ENCODE data around the gene LSM3. TPM values are rescaled to one million over a fixed set of nuclear protein-coding genes. Genes with fewer than 3 reads are reported as not detected.

Gene LSM3
- total and polyA plus RNA-seq, 9 donors = 10.5 to 13.8 (median 13.1) TPM

DNA sequence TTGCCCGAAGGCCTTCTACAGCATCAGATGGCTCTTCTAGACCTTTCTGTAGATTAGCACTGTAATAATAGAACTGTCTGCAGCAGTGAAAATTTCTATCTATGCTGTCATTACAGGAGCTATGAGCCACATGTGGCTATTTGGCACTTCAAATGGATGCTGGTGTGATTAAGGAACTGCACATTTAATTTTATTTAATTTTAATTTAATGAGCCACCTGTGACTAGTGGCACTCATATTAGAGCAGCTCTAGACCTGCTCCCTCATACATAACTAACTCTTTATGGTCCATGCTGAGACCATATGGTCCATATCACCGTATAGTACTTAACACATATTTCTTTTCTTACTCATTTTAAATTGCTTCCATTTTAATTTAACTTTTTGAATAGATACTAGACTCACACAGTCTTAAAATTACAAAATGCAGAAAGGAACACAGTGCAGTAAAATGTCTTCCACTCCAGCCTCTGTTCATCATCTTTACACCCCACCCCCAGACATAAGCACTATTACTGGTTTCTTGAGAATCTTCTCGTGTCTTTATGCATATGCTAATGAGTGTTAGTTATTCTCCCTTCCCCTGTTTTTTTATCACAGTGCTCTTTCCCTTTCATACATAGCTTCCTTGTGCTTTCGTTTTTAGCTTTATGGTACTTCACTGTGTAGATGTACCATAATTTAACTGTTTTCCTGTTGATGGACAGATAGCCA lies 9.6 kb downstream of the LSM3 start:
- peaks cover 13% of the 10 kb centered on the region for H3K36me3 ChIP-seq (ENCODE audit: control insufficient read depth, insufficient read depth, low read length)
- H3K27ac ChIP-seq (ENCODE audit: low read length) = no peak overlapping the region
- WGBS (ENCODE audit: insufficient coverage) = no CpG with 5 or more reads among the region's 4 CpGs
- H3K27me3 ChIP-seq (ENCODE audit: control insufficient read depth, insufficient read depth, low read length) = no peaks in the 10 kb centered on the region
- no peak for DNase-seq
- no peak overlapping the region for H3K4me3 ChIP-seq (ENCODE audit: low read length)
- H3K4me1 ChIP-seq (ENCODE audit: control insufficient read depth, insufficient read depth, low read length) = no peaks in the 10 kb centered on the region
- H3K9me3 ChIP-seq (replicated peaks; ENCODE audit: control insufficient read depth, low read depth, low read length) = no peaks in the 10 kb centered on the region

DNA sequence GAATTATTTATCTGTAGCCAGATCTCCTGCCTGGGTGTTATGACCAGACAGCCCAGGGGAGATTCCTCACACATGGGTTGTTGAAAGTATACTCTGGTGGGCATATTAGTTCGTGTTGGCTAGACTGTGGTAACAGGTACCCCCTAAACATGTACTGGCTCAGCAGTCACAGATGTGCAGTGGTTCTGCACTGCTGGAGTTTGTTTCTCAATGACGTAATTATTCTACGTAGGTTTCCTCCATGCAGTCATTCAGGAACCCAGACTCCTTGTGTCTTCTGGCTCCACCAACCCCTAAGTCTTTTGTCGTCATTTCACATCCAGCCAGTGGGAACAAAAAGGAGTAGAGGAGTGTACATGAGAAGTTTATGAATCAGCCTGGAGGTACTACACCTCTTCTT lies 16.2 kb downstream of the LSM3 start:
- Histone ChIP-seq H3K36me3 (ENCODE audit: control insufficient read depth, insufficient read depth, low read length) (peaks cover 16% of the 10 kb centered on the region), H3K4me1 (ENCODE audit: control insufficient read depth, insufficient read depth, low read length) (peaks cover 4% of the 10 kb centered on the region), H3K27ac (ENCODE audit: low read length) (no peak overlapping the region), H3K9me3 (replicated peaks; ENCODE audit: control insufficient read depth, low read depth, low read length) (no peaks in the 10 kb centered on the region), H3K4me3 (ENCODE audit: low read length) (no peak overlapping the region), H3K27me3 (ENCODE audit: control insufficient read depth, insufficient read depth, low read length) (no peaks in the 10 kb centered on the region)
- 60% methylated on average over 1 of the region's 4 CpGs for WGBS (ENCODE audit: insufficient coverage)
- DNase-seq = no peak

DNA sequence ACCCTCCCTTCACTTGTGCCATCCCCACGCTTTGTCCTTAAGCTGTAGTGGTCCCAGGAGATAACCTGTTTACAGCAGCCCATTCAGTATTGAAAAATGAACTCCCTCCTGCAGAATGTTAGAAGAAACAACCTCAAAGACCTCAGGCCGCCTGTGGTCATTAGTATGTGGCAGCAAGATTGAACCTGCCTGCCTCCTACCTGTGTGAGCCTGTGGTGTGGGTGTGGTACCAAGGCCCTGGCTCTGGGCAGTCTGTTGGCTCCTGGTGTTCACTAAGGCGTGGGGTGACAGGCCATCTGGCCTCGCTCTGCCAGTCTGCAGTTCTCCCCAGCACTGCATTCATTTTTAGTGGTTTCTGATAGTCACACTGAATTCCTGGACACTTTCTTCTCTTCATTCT lies 21.0 kb downstream of the LSM3 start:
- no peak overlapping the region for H3K27ac ChIP-seq (ENCODE audit: low read length)
- H3K36me3 ChIP-seq (ENCODE audit: control insufficient read depth, insufficient read depth, low read length) = peaks cover 16% of the 10 kb centered on the region
- no peak overlapping the region for H3K4me3 ChIP-seq (ENCODE audit: low read length)
- 100% methylated on average over 2 of the region's 4 CpGs for WGBS (ENCODE audit: insufficient coverage)
- H3K9me3 ChIP-seq (replicated peaks; ENCODE audit: control insufficient read depth, low read depth, low read length) = no peaks in the 10 kb centered on the region
- H3K27me3 ChIP-seq (ENCODE audit: control insufficient read depth, insufficient read depth, low read length) = no peaks in the 10 kb centered on the region
- DNase-seq = no peak
- H3K4me1 ChIP-seq (ENCODE audit: control insufficient read depth, insufficient read depth, low read length) = peaks cover 8% of the 10 kb centered on the region

DNA sequence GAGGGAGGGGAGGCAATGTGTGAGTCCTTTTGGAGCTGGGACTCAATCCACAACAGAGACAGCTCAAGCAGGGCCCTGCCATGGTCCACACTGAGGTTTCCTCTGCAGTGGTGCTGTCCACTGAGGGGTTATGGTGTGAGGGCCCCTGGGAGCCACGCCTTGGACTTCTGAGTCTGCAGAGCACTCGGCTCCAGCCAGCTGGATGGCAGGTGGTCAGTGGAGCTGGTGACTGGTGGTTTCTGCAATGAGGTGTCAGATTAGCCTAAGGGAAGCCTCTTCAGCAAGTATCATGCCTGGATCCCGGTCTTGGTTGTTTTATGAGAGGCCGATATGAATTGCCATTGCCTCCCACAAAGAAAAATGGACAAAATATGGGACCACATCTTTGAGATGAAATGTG lies 21.7 kb downstream of the LSM3 start:
- DNase-seq = no peak
- WGBS (ENCODE audit: insufficient coverage) = 86% methylated on average over 1 of the region's 4 CpGs
- peaks cover 16% of the 10 kb centered on the region for H3K36me3 ChIP-seq (ENCODE audit: control insufficient read depth, insufficient read depth, low read length)
- no peaks in the 10 kb centered on the region for H3K27me3 ChIP-seq (ENCODE audit: control insufficient read depth, insufficient read depth, low read length)
- H3K4me3 ChIP-seq (ENCODE audit: low read length) = no peak overlapping the region
- H3K9me3 ChIP-seq (replicated peaks; ENCODE audit: control insufficient read depth, low read depth, low read length) = no peaks in the 10 kb centered on the region
- H3K27ac ChIP-seq (ENCODE audit: low read length) = no peak overlapping the region
- H3K4me1 ChIP-seq (ENCODE audit: control insufficient read depth, insufficient read depth, low read length) = peaks cover 11% of the 10 kb centered on the region

DNA sequence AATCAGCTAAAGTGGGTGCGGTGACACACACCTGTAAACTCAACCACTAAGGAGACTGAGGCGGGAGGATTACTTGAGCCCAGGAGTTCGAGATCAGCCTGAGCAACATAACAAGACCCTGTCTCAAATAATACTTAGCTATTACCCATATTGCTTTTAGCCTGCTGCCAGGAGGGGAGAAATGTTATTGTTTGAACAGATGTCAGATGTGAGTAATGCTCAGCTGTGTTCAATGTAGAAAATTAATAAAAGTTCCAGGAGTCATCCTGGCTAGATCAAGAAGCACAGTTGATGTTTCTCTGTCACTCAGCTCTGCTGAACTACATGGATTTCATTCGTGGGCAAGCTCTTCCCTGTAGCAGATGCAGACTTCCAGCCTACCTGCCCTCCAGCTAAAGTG lies 22.2 kb downstream of the LSM3 start:
- peaks cover 16% of the 10 kb centered on the region for H3K36me3 ChIP-seq (ENCODE audit: control insufficient read depth, insufficient read depth, low read length)
- H3K4me3 ChIP-seq (ENCODE audit: low read length) = no peak overlapping the region
- WGBS (ENCODE audit: insufficient coverage) = 71% methylated on average over 1 of the region's 4 CpGs
- H3K4me1 ChIP-seq (ENCODE audit: control insufficient read depth, insufficient read depth, low read length) = peaks cover 9% of the 10 kb centered on the region
- no peaks in the 10 kb centered on the region for H3K9me3 ChIP-seq (replicated peaks; ENCODE audit: control insufficient read depth, low read depth, low read length)
- H3K27me3 ChIP-seq (ENCODE audit: control insufficient read depth, insufficient read depth, low read length) = no peaks in the 10 kb centered on the region
- DNase-seq = peak; percentile 33
- H3K27ac ChIP-seq (ENCODE audit: low read length) = no peak overlapping the region

DNA sequence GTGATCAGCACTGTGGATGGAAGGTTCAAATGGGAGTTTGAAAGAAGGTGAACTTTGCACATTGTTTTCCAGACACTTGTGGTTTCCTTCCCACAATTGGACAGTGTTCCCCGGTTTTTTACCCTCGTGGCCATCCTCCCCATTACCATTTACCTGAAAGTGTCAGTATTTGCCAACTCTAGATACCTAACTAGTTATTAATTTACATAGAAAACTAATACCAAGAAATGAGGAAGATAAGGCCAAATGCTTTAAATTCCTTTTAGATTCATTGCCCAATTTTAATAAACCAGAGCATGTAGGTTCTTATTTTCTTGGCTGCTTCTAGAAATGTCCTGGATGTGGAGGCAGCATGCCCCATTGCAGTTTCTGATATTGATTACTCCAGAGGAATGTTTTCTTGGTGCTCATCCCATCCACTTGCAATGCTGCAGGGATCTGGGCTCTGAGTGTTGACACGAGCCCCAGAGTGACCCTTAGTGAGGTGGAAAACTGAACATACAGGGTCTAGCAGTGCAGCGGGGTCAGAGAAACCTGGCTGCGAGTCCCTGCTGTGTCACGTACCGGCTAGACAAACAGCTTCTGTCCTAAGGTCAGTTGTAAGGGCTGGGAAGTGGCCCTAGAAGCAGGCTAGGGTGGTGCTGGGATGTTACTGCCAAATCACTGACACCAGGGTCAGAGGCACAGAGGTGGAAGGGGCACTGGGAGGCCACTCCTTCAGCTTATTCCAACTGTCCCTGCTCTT lies 23.5 kb downstream of the LSM3 start:
- WGBS (ENCODE audit: insufficient coverage) = 56% methylated on average over 5 of the region's 7 CpGs
- peaks cover 8% of the 10 kb centered on the region for H3K4me1 ChIP-seq (ENCODE audit: control insufficient read depth, insufficient read depth, low read length)
- H3K36me3 ChIP-seq (ENCODE audit: control insufficient read depth, insufficient read depth, low read length) = peaks cover 13% of the 10 kb centered on the region
- no peaks in the 10 kb centered on the region for H3K9me3 ChIP-seq (replicated peaks; ENCODE audit: control insufficient read depth, low read depth, low read length)
- H3K4me3 ChIP-seq (ENCODE audit: low read length) = no peak overlapping the region
- DNase-seq = no peak
- no peaks in the 10 kb centered on the region for H3K27me3 ChIP-seq (ENCODE audit: control insufficient read depth, insufficient read depth, low read length)
- no peak overlapping the region for H3K27ac ChIP-seq (ENCODE audit: low read length)

DNA sequence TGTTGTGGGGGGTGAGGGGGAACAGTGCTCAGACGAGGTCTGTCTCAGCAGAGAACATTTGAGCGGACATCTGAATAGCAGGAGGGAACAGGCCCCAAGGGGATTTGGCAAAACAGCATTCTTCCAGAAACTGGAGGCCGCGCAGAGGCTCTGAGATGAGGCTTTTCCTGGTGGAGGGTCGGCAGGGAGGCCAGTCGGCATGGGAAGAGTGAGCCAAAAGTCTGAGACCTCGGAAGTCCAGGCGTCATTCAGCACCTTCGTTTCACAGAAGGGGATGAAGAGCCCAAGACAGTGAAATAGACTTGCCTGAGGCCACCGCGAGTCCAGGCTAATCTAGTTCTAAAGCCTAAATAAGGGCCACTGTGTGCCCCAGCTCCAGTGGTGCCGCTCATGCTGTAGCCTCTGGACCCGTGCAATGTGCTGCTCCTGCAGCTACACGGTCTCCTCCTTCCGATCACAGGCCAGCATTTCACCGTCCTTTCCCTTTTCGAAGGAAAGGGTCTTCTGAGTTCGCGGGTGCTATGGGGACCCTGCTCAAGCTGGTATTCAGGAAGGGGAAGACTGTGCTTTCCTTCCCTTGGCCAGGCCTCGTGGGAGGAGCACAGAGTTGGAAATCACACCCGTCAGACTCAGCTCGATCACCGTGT lies 24.4 kb downstream of the LSM3 start:
- Histone ChIP-seq H3K9me3 (replicated peaks; ENCODE audit: control insufficient read depth, low read depth, low read length) (no peaks in the 10 kb centered on the region), H3K36me3 (ENCODE audit: control insufficient read depth, insufficient read depth, low read length) (peaks cover 9% of the 10 kb centered on the region), H3K27me3 (ENCODE audit: control insufficient read depth, insufficient read depth, low read length) (no peaks in the 10 kb centered on the region), H3K4me1 (ENCODE audit: control insufficient read depth, insufficient read depth, low read length) (peaks cover 8% of the 10 kb centered on the region), H3K27ac (ENCODE audit: low read length) (no peak overlapping the region), H3K4me3 (ENCODE audit: low read length) (no peak overlapping the region)
- WGBS (ENCODE audit: insufficient coverage) = 62% methylated on average over 17 of the region's 23 CpGs
- DNase-seq = no peak

DNA sequence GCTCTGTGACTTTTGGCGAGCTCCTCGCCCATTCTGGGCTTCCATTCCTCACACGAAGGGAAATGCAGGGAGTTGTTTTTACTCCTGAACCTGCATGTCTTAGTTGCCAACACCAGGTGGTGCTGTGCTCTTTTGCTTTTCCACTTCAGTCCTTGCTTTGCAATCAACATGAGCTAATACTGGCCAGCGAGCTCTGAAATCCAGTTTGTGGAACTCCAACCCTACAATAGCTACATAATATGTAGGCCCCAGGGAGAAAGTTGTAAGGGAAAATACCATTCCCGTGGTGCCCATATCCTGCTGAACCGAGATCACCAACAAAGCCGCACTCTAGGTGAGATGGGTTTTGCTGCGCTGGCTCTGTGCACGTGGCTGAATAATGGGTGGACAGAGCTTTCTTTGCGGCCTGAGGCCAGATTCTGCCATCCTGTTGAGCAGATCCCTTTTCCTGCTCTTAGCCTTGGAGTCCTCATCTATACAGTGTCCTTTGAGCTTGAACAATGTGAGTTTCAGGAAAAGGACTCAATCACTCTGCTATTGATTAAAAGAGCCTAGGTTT lies 25.0 kb downstream of the LSM3 start:
- peaks cover 8% of the 10 kb centered on the region for H3K4me1 ChIP-seq (ENCODE audit: control insufficient read depth, insufficient read depth, low read length)

DNA sequence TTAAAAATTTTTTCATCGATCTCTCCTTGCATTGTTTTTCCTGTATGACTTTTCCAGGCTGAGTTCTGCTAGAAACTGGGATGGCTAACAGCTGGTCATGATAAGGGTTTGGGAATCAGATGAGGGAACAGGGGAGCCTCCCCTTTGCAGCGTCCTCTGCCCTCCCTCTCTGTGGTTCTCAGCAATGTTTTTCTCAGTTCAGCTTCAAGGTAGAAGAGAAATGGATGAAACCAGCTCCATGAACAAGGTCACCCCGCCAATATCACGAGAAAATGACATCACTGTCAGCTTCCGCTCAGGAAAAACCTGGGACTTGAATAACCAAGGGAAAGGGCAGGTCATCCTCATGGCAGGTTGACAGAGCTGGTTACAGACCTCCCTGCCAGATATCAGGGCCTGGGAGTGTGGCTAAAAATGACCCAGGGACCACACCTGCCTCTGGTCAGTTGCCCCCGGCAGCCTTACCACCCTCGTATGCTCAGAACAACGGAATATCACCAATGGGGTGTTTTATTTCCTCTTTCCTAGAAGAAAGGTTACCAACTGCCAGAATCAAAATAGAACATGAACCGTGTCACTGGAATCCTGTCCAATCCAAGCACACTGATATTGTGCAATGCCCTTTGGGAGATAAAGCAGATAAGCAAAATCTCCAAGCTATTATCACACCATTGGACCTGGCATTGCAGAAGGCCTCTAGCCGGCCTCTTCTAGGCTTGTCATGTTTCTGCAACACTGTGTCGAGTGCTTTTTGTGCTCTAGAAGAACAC lies 26.1 kb downstream of the LSM3 start:
- Histone ChIP-seq H3K4me3 (ENCODE audit: low read length) (no peak overlapping the region), H3K27me3 (ENCODE audit: control insufficient read depth, insufficient read depth, low read length) (no peaks in the 10 kb centered on the region), H3K9me3 (replicated peaks; ENCODE audit: control insufficient read depth, low read depth, low read length) (no peaks in the 10 kb centered on the region), H3K36me3 (ENCODE audit: control insufficient read depth, insufficient read depth, low read length) (no peaks in the 10 kb centered on the region), H3K4me1 (ENCODE audit: control insufficient read depth, insufficient read depth, low read length) (peaks cover 8% of the 10 kb centered on the region), H3K27ac (ENCODE audit: low read length) (no peak overlapping the region)
- no peak for DNase-seq
- WGBS (ENCODE audit: insufficient coverage) = 80% methylated on average over 4 of the region's 11 CpGs

More for the DNA sequence above, 25.0 kb downstream of the LSM3 start:
- DNase-seq = peak; percentile 90
- Histone ChIP-seq H3K27me3 (ENCODE audit: control insufficient read depth, insufficient read depth, low read length) (no peaks in the 10 kb centered on the region), H3K4me3 (ENCODE audit: low read length) (no peak overlapping the region), H3K9me3 (replicated peaks; ENCODE audit: control insufficient read depth, low read depth, low read length) (no peaks in the 10 kb centered on the region), H3K36me3 (ENCODE audit: control insufficient read depth, insufficient read depth, low read length) (peaks cover 7% of the 10 kb centered on the region), H3K27ac (ENCODE audit: low read length) (no peak overlapping the region)
- 20% methylated on average over 6 of the region's 10 CpGs for WGBS (ENCODE audit: insufficient coverage)

All from muscle of leg (tissue), 11 donors.